ENCODE results near the gene KCNK1.

DNA sequence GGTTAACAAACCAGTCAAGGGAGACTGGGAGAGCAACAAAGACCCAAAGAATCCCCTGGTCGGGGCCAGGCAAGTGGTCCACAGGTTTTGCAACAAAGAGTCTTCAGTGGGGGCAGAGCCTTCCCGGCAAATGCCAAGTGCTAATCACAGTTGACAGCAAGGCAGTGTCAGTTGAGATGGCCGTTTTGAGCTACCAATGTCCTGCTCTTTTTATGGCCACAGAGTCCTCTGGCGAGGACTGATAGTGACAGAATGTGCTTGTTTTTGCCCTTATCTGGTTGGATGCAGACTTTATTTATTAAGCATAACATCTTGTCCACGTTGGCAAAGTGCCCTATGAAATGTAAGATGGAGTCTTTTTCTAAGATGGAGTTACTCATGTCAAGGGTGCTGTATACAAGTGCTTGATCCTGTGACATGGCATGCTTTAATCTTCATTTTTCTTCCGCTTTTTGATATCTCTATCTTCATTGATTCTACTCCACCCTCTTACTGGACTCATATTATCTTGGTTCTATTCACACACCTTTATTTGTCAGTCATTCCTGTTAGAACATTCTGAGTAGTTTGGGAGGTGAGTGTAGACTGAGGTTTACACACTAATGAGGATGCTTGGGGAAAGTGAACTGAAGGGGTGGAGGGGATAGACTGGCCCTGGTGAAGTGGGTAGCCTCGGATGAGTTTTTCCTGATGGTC lies 51.8 kb downstream of the KCNK1 start:
- TF ChIP-seq, protein P1, sequence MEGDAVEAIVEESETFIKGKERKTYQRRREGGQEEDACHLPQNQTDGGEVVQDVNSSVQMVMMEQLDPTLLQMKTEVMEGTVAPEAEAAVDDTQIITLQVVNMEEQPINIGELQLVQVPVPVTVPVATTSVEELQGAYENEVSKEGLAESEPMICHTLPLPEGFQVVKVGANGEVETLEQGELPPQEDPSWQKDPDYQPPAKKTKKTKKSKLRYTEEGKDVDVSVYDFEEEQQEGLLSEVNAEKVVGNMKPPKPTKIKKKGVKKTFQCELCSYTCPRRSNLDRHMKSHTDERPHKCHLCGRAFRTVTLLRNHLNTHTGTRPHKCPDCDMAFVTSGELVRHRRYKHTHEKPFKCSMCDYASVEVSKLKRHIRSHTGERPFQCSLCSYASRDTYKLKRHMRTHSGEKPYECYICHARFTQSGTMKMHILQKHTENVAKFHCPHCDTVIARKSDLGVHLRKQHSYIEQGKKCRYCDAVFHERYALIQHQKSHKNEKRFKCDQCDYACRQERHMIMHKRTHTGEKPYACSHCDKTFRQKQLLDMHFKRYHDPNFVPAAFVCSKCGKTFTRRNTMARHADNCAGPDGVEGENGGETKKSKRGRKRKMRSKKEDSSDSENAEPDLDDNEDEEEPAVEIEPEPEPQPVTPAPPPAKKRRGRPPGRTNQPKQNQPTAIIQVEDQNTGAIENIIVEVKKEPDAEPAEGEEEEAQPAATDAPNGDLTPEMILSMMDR (IDR thresholded peaks at IDR 0.05 in 4 of 5, conservative IDR thresholded peaks at IDR 0.05 in 1 of 5) = no peak
- TF ChIP-seq POLR2A (IDR thresholded peaks at IDR 0.05) = no peak
